ENCODE results near the gene SDF4.

DNA sequence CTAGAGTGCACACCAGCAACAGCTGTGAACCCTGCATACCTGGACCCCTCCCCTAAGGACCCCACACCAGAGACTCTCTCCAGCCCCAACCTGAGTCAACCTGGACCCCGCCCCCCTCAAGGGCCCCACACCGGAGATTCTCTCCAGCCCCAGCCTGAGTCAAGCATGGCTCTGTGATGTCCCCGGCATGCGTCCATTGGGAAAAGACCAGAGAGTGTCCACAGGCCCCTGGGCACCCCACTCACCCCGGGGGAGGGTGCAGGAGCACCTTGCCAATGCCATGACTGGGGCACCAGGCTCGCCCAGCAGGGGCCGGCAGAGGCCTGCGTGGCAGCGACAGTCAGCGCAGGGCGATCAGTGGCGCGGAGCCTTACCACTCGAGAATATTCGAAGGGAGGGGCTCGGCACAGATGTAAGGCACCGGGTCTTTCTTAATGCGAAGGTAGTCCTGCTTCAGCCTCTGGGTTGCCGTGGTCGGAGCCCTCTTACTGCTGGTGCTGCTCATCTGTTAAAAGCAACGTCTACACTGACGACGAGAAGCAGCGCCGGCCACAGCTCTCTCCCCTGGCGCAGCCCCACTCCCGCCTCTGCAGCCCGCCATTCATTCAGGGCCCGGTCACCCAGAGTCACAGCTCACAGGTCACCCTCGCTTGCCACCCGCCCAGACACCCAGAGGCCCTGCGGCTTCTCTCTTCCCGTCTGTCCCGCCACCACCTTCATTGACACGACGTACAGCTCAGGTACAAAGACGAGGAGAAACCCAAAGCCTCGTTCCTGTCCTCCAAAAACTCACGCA lies 35.9 kb upstream of the SDF4 start:
- TF ChIP-seq, protein P1, sequence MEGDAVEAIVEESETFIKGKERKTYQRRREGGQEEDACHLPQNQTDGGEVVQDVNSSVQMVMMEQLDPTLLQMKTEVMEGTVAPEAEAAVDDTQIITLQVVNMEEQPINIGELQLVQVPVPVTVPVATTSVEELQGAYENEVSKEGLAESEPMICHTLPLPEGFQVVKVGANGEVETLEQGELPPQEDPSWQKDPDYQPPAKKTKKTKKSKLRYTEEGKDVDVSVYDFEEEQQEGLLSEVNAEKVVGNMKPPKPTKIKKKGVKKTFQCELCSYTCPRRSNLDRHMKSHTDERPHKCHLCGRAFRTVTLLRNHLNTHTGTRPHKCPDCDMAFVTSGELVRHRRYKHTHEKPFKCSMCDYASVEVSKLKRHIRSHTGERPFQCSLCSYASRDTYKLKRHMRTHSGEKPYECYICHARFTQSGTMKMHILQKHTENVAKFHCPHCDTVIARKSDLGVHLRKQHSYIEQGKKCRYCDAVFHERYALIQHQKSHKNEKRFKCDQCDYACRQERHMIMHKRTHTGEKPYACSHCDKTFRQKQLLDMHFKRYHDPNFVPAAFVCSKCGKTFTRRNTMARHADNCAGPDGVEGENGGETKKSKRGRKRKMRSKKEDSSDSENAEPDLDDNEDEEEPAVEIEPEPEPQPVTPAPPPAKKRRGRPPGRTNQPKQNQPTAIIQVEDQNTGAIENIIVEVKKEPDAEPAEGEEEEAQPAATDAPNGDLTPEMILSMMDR (IDR thresholded peaks at IDR 0.05; ENCODE audit: low read depth, low read length), result no peak
- TF ChIP-seq EZH2phosphoT487 (IDR thresholded peaks at IDR 0.05; ENCODE audit: low read depth), result no peak

Data from OCI-LY3 (cell line).